K562 (cell line): ENCODE results near the gene ZBTB32. TPM values are rescaled to one million over a fixed set of nuclear protein-coding genes. Genes with fewer than 3 reads are reported as not detected.
A peak's percentile ranks its signal among the peaks of the same experiment; 100 is the strongest.

Experiments
- ARID2 ChIP-seq: fragments of 450-650 bp; IDR thresholded peaks from 2 replicates; pipeline ENCODE4 v1.6.1; 2017; ENCODE audit warnings: antibody characterized with exemption, mild to moderate bottlenecking
- ATF6 ChIP-seq: sonication (generic); formaldehyde crosslinking; IDR thresholded peaks from 2 replicates; pipeline ENCODE4 v1.4.0; 2020; ENCODE audit warnings: mild to moderate bottlenecking, missing genetic modification reagents
- BRD4 ChIP-seq: fragments of 200-600 bp; sonication (generic); IDR thresholded peaks from 2 replicates; pipeline ENCODE4 v1.6.1; 2017; ENCODE audit warnings: inconsistent platforms
- CCAR2 ChIP-seq: fragments of 200-400 bp; formaldehyde crosslinking; IDR thresholded peaks from 2 replicates; pipeline ENCODE4 v1.6.1; 2017; ENCODE audit warnings: mild to moderate bottlenecking, low read depth, low read length
- CHD7 ChIP-seq: fragments of 200-600 bp; sonication (generic); IDR thresholded peaks from one replicate; pipeline ENCODE4 v1.6.1; 2012; ENCODE audit warnings: mild to moderate bottlenecking, low read depth, low read length, inconsistent platforms
- ELF1 ChIP-seq: fragments of 200-800 bp; sonication (Bioruptor generic); IDR thresholded peaks from 2 replicates; pipeline ENCODE4 v1.6.1; 2016; ENCODE audit warnings: missing genetic modification characterization, missing compliant biosample characterization
- HDAC1 ChIP-seq, 2 experiments: fragments of 450-650 bp; IDR thresholded peaks; 2 replicates each; pipeline ENCODE4 v1.6.1; 2016 to 2017; ENCODE audit warnings: inconsistent platforms in 1 of 2, mild to moderate bottlenecking in 1 of 2, moderate library complexity in 1 of 2
- MCM3 ChIP-seq: fragments of 450-650 bp; IDR thresholded peaks from 2 replicates; pipeline ENCODE4 v1.6.1; 2016
- MLX ChIP-seq, 2 experiments: fragments of 450-650 bp in 1 of 2; sonication (generic) in 1 of 2; formaldehyde crosslinking; conservative IDR thresholded peaks; 2 replicates each; pipeline versions ENCODE4 v1.4.0 to v1.8.1; 2020 to 2022; ENCODE audit warnings: mild to moderate bottlenecking in 1 of 2, missing genetic modification reagents in 1 of 2
- NUFIP1 ChIP-seq: fragments of 450-650 bp; IDR thresholded peaks from 2 replicates; pipeline ENCODE4 v1.6.1; 2018; ENCODE audit not compliant: partially characterized antibody
- RB1 ChIP-seq: fragments of 450-650 bp; IDR thresholded peaks from 2 replicates; pipeline ENCODE4 v1.6.1; 2017; ENCODE audit warnings: low read depth, mild to moderate bottlenecking
- SIX5 ChIP-seq, 2 experiments: IDR thresholded peaks; 2 replicates each; pipeline ENCODE4 v1.6.1; 2011; ENCODE audit warnings: low read length in 2 of 2, borderline replicate concordance in 1 of 2, low read depth in 1 of 2, mild to moderate bottlenecking in 1 of 2, moderate library complexity in 1 of 2; ENCODE audit not compliant: insufficient read depth in 1 of 2
- YY1 ChIP-seq, 3 experiments: IDR thresholded peaks; 2 replicates each; pipeline ENCODE4 v1.6.1; 2011; ENCODE audit warnings: low read length in 2 of 3, mild to moderate bottlenecking in 2 of 3, moderate library complexity in 2 of 3, borderline replicate concordance in 1 of 3, control low read depth in 1 of 3, low read depth in 1 of 3; ENCODE audit not compliant: insufficient read depth in 3 of 3, insufficient replicate concordance in 2 of 3, control insufficient read depth in 1 of 3, insufficient read length in 1 of 3; ENCODE audit errors: extremely low read depth in 1 of 3
- ZNF253 ChIP-seq: fragments of 250-450 bp; sonication (Bioruptor Pico); conservative IDR thresholded peaks from 2 replicates; pipeline ENCODE4 v1.6.1; 2021; ENCODE audit warnings: mild to moderate bottlenecking
- polyA plus RNA-seq, 8 experiments: library from polyadenylated mRNA; depleted of rRNA in 4 of 8; stranded (reverse) in 5 of 8; unstranded in 3 of 8; fragments of >200 nt; fragmentation: Nextera tagmentation in 2 of 8; fragmentation: Illumina TruSeq in 1 of 8; extraction: Ambion mirVana in 2 of 8; extraction: Trizol in 1 of 8; gene quantifications; 2 replicates each; pipeline versions ENCODE4 v1.2.1 to v1.2.3, GENCODE V29; 2011 to 2014; ENCODE audit warnings: inconsistent platforms in 1 of 8, missing spikeins in 1 of 8
- total RNA-seq, 7 experiments: library from RNA; depleted of rRNA in 6 of 7; stranded (reverse); fragments of >200 nt in 6 of 7; fragmentation: Illumina TruSeq in 2 of 7; extraction: Trizol in 2 of 7; gene quantifications; 2 replicates each; pipeline versions ENCODE4 v1.2.1 to v1.2.3, GENCODE V29; 2011 to 2021; ENCODE audit warnings: low replicate concordance in 1 of 7

The ZBTB32 gene
- total and polyA plus RNA-seq, 9 of the 15 experiments (the other 6 are each of a cell fraction or from before 2014, with no cell fraction given), result 0.20 TPM; not detected in 8

- no peak for TF ChIP-seq CHD7
- TF ChIP-seq ARID2, result no peak
- no peak for TF ChIP-seq MCM3
- no peak for TF ChIP-seq NUFIP1
- TF ChIP-seq ATF6 (CRISPR knock-in tag), result no peak
- peak in 1 of 2 experiments; percentile 91; a peak in 2 of 4 replicates for TF ChIP-seq HDAC1 (IDR thresholded peaks at IDR 0.05)
- no peak for TF ChIP-seq CCAR2
- TF ChIP-seq YY1 (IDR thresholded peaks at IDR 0.05; ENCODE audit: borderline replicate concordance in 1 of 3, control insufficient read depth in 1 of 3, extremely low read depth in 1 of 3, insufficient read depth in 3 of 3, insufficient read length in 1 of 3, insufficient replicate concordance in 2 of 3, low read depth in 1 of 3, low read length in 2 of 3), result no peak
- TF ChIP-seq BRD4, result no peak
- no peak for TF ChIP-seq SIX5 (IDR thresholded peaks at IDR 0.05; ENCODE audit: borderline replicate concordance in 1 of 2, insufficient read depth in 1 of 2, low read depth in 1 of 2, low read length in 2 of 2)
- no peak for TF ChIP-seq ELF1 (tag)
- TF ChIP-seq MLX (CRISPR knock-in tag; conservative IDR thresholded peaks at IDR 0.05), result no peak
- TF ChIP-seq ZNF253 (CRISPR knock-in tag), result no peak
- peak; percentile 85 for TF ChIP-seq RB1
These were observed at the start of gene ZBTB32 (continued) for GRCh38 chr19:35704218-35704617.
